GM23248 (cell line): ENCODE results near the gene DECR2.

Experiments used
- EZH2 ChIP-seq: fragments of 200-600 bp; sonication (generic); IDR thresholded peaks from 2 replicates; pipeline ENCODE4 v1.6.1; 2018; ENCODE audit warnings: antibody characterized with exemption, mild to moderate bottlenecking; ENCODE audit not compliant: insufficient read depth, poor library complexity, severe bottlenecking
- EZH2phosphoT487 ChIP-seq: fragments of 200-600 bp; sonication (generic); IDR thresholded peaks from 2 replicates; pipeline ENCODE4 v1.6.1; 2018; ENCODE audit warnings: antibody characterized with exemption, moderate library complexity, mild to moderate bottlenecking, low read depth; ENCODE audit not compliant: insufficient read depth

- TF ChIP-seq EZH2: no peak
- no peak for TF ChIP-seq EZH2phosphoT487
Observed at GRCh38 chr16:426115-426905, 24.6 kb downstream of the DECR2 start.
